GOT3 (cell line): ENCODE measurements around the gene EGFR.

Experiments used
- DNase-seq: peaks from one replicate; lab custom pipeline; 2025; ENCODE audit warnings: mixed read lengths; lab: John Stamatoyannopoulos, UW

The EGFR gene

DNA sequence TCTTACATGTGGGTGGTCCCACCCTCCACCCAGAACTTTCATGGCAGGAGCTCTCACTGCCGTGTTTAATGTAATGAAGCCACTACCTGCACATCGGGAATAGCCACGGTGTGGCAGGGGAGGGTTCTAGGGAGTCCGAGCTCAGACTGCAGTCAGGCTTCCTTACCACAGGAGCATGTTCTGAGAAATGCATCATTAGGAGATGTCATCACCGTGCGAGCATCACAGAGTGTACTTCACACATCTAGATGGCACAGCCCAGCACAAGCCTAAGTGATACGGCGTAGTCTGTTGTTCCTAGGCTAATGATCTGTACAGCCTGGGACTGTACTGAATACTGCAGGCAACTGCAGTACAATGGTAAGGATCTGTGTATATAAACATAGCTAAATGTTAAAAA lies 193.4 kb downstream of the EGFR start:
- DNase-seq: no peak

DNA sequence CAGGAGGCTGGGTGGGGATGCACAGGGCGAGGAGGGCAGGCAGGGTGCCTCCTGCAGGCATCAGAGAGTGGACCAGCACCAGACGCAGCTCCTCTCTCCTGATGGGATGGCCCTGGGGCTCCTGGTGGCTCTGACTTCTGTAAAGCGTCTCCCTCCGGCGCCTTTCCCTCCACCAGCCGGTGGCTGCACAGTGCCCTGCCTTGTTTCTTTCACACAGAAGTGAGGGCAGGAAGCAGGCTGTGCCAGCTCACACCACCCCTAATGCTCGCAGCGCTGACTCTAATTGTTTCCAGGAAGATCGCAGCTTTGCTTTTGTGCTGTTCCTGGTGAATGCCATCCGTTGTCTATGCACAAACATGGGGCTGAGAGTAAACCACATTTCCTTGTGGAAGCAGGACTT lies 194.0 kb downstream of the EGFR start:
- DNase-seq: no peak

DNA sequence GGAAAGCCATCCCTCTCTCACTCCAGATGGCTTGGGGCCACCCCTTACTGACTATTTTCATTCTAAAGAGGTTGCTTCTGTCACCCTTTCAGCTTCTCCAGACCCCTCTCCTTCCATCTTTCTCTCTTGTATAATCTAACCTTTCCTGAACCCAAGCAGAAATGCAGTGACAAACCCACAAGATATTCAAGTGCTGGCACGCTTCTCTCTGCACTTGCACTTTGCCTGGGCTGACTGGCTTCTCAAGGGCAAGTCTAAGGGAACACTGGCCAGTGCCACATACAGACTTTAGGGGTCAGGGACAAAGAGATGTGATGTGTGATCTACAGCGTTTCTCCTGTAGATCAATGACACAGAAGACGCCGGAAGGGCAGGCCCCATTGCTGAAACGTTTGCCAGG lies 195.9 kb downstream of the EGFR start:
- no peak for DNase-seq

DNA sequence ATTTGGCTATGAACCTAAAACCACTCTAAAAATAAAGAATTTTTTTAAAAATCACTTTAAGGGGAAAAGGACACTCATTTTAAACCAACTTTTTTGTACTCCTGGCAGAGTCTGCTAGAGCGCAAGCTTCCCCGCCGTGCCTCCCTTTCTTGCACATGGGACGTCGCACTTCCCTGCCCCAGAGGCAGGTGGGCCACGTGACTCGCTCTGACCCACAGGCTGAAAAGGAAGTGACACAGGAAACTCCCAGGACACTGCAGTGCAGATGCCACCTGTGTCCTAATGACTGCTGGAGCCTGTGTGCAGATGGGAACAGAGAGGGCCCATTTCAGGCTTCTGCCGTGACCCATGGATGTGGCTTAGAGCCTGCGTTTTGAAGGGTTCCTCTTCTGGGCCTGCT lies 204.2 kb downstream of the EGFR start:
- DNase-seq: no peak

DNA sequence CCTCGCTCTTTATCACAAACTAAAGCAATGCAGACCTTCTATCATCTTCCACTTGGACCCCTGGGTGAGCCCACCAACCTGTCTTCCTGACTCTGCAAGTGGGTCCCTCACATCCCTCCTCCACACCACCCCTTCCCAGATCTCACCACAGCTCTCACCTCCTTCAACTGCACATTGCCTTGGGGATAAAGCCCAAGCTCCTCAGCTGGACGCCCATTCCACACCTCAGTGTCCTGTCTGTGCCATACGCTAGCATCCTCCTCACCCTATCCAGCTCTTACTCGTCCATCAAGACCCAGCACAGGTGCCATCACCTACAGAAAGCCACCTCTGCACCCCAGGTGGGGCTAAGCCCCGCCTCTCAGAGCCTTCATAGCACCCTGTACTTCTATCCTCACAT lies 205.3 kb downstream of the EGFR start:
- DNase-seq: no peak

DNA sequence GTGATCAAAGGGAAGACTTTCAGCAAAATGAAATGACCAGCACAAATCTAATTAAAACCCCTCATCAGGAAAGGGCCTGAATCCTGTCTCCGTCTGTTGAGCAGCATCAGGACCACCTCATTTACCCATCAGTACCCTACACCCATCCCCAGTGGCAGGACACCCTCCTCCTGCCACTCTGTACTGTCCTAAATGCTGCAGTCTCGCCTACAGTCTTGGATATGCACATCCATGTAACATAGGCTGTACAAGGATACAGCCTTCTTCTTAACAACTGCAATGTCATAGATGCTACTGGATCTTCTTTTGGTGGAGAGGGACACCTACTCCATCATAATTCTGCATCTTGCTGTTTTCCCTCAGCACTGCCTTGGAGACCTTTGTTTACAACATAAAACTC lies 206.0 kb downstream of the EGFR start:
- DNase-seq: no peak

DNA sequence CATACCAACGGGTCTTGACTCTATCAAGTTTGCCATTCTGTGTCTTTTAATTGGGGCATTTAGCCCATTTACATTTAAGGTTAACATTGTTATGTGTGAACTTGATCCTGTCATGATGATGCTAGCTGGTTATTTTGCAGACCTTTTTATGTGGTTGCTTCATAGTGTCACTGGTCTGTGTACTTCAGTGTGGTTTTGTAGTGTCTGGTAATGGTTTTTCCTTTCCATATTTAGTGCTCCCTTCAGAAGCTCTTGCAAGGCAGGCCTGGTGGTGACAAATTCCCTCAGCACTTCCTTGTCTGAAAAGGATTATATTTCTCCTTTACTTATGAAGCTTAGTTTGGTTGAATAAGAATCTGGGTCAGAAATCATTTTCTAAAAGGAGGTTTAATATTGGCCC lies 211.2 kb downstream of the EGFR start:
- no peak for DNase-seq

DNA sequence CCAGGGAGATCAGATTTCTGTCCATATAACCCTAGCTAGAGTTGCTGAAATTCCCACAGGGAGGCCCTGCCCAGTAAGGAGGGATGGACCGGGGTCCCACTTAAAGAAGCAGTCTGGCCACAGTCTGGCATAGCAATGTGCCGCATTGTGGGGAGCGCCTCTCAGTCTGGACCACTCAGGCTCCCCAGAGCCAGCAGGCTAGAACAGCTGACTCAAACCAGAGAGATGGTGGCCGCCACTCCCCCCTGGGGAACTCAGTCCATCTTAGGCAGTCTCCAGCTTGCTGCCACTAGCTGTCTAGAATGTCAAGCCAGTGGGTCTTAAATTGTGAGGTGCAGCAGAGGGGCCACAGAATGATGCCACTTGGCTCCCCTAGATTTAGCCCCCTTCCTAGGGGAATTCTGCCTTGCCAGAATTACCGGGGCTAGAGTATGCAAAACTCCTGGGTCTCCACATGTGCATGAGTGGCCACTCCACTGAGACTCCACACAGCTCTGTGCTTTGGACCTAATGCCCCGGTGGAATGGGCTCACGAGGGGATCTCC lies 213.0 kb downstream of the EGFR start:
- DNase-seq: no peak

DNA sequence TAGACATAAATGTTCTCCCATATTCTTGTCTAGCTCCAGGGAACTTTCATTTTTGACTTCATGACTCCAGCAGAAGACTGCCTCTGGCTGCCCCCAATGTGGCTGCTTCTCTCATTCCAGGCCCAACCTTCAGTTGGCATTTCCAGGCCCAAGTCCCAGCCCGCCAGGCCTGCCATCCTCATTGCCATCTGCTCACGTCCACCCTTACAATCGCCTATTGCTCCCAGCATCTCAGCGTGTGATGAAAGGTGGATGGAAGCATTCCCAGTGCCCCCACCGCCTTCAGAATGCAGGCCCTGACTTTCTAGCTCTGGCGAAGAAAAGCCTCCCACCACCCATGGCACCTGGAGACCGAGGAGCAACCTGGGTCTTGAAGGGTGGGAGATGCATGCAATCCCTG lies 214.2 kb downstream of the EGFR start:
- no peak for DNase-seq

DNA sequence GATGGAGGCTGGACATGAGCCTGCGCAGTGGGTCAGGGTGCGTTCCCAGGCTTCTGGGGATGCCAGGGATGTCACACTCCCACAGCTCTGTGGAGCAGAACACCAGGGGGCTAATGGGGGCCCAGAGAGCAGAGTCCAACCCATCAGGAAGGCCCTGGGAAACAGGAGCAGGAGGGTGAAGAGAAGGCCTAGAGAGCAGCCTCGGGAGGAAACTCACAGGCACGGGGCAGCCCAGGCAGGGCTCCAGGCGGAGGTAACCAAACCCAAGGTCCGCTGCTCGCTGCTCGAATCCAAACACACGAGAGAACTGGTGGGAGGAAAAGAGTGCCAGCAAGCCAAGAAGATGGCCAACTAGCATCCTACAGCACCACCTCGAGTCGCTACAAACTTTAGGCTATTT lies 215.6 kb downstream of the EGFR start:
- no peak for DNase-seq

DNA sequence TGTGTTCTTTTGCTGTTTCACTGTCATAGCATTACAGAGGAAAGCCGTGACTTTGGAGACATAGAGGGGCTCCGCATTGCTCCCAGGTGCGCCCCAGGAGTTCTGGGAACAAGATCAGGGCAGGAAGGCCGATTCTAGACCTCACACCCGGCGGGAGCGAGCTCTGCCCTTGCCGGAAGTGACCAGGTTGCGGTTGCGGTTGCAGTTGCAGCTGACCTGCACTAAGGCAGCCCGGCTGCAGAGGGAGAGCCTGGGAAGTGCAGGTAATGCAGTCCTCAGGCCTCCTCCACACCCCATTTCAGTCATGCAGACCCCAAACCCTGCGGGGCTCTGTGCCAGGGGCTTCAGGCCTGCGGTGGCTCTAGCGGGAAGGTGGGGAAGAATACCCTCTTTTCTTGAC lies 216.3 kb downstream of the EGFR start:
- DNase-seq: no peak

DNA sequence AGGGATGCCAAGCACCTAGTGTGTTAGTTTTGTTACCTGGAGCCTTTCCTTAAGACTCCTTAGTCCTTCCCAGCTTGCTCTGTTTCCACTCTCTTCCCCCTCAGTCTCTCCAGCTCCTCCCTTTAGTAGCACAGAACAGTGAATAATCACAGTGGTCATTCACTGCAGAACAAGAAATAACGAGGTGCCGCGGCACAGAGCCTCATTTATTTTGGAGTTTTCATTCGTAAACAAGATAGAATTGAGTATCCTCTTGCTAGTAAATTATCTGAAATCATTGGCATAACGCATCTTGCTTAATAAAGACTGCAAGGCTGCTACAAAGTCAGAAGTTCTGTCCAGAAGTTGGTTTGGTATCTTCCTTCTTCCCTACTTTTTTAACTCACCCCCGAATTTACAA lies 217.0 kb downstream of the EGFR start:
- no peak for DNase-seq

DNA sequence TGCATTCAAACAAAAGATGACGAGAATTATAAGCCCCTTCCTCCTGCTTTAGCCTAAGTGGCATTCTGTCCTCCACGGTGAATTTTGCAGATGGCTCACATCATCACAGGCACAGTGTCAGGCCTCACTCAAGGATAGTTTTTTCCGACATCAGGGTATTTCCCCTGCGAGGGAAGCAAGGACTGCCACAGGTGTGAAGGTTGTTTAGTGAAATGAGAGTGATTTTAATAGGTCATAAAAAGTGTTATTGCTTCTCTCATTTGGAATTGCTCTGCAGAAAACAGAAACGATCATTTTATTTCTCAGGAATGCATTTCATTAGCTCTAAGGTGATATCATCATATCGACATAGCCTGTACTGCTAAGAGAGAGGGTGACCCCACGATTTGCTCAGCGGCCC lies 217.7 kb downstream of the EGFR start:
- no peak for DNase-seq

DNA sequence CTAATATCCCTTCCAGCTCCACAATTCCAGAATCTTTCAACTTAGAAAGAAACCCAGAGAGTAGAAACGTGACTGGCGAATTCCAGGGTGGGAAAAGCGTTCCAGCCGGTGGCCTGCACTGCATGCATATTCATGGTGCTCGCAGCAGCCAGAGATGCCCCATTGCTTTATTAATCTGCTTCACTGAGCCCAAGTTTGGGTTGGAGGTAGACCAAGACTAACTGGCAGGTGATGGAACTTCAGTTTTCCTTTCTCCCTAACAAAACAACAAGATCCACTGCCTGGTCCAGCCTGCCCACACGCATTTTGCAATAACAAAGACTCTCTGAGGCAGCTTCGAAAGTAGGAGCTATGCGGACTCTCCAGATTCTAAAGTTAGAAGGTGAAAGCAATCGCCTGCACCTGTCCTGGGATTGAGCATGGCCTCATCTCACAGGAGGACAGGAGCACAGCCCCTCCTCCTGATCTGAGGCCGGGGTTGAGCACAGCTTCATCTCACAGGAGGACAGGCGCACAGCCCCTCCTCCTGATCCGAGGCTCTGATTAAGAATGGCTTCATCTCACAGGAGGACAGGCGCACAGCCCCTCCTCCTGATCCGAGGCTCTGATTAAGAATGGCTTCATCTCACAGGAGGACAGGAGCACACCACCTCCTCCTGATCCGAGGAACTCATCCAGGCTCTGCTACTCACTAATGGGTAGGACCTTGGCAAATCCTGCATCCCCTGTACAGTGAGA lies 218.5 kb downstream of the EGFR start:
- no peak for DNase-seq

DNA sequence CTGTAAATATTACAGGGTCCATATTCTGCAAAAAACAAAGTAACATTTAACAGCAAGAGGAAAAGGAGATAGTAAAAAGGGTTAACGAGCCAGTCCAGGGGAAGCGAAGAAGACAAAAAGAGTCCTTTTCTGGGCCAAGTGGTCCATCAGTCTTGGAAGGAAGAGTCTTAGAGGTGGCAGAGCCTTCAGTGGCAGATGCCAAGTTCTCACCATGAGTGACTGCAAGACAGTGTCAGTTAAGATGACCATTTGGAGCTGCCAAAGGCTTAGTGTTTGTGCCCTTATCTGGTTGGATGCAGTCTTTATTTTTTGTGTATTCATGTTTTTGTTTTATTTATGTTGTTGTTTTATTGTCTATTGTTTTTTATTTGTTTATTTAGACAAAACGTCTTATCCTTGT lies 220.6 kb downstream of the EGFR start:
- DNase-seq: no peak

DNA sequence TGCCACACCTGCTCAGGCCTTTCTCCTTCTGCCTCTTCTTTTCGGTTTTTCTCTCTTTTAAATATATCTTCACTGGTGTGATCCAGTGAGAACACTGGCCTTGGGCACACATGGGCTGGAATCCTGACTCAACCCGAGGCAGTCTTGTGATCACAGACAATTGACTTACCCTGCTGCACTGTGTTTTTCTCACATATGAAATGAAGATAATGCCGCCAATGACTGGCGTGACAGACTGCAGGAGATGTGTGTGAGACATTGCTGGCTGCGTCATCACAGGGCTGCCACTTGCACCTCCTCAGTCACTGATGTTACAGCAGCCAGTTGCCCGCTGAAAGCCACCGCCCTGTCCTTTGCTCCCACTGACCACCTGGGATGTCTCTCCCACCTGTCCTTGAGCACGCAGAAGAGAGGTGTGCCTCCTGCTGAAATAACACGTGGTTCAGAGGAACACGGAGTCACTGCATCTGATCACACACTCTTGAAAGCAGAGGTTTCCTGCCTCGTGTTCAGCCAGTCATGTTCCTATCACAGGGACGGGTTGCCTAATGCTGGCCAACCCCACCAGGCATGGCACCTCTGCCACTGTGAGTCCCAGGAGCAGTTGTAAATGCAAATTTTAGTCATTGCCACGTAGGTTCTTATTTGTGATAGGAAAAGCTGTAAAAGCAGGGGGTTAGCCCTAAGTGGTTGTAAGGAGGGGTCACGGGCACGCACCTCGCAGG lies 221.8 kb downstream of the EGFR start:
- no peak for DNase-seq

DNA sequence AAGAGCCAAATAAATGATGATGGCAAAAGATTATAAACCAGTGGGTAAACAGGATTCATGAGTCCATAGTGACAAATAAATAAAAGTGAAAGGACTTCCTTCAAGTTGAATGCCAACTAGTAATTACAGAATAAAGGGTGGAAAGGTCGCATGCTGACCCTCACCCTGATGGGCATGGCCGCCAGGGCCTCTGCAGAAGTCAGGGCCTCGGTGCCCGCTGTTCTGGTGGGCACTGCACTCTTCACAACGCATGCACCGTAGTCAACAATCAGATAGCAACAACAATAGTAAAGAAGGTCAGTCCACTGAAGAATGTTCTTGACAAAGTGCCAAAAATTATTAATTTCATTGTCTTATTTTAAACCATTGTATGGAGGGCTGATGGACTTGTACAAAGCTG lies 223.1 kb downstream of the EGFR start:
- no peak for DNase-seq

DNA sequence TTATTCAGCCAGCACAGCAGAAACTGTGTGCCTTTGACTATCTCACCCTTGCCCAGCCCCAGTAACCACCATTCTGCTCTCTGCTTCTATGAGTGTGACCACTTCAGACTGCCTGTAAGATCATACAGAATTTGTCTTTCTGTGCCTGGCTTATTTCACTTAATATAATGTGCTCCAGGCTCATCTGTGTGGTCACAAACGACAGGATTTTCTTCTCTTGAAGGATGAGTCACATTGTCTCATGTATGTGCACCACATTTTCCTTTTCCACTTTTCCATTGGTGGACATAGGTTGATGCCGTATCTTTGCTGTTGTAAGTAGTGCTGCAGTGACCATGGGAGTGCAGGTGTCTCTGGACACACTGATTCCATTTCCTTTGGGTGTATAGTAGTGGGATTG lies 223.8 kb downstream of the EGFR start:
- no peak for DNase-seq

DNA sequence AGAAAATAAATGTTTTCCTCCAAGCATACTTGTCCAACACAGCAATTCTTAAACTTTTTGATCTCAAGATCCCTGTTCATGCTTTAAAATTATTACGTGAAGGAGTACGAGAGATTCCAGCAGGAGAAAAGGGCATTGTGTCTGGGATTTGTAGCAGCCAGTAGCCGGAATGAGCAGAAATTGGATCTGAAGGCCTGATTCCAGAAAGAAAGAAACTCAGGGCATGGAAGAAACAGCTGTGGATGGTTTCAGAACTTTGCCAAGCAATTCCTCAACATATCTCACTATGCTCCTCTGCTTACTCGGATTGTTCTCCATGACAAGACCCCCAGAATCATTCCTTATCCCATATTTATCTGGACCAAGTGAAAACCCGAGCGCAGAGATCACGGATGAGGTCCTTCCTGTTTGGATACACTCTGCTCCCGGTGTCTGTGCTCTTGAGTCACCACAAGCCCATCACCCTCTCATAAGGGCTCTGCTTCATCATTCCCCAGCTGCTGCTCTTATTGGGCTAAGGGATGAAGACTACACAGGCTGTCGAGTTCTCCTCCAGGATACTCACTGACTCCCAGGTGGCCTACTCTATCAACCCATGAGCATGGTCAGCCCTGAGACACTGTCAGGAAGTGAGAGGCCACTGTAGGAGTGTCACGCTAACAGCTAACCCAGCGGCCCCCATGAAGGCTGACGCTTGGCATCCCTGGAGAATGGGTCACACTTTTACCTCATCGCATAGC lies 225.4 kb downstream of the EGFR start:
- no peak for DNase-seq

DNA sequence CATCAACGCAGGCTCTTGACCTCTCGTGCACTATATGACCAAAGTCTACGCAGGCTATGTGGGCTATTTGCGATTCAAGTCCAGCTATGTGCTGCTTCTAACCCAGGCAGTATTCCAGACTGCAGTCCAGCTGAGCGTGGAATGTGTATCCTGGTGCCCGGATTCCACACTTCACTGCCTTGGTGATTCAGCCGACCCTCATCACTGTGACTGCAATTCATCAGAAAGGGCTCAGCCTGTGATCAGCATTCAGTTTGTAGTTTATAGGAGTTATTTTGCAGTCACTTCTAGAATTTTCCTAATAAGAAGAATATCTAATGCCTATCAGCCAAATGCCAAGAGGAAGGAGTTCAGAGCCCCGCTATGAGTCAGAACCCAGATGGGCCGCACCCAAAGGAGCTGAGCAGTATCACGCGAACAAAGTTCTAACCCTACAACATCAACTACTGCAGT lies 226.5 kb downstream of the EGFR start:
- no peak for DNase-seq

DNA sequence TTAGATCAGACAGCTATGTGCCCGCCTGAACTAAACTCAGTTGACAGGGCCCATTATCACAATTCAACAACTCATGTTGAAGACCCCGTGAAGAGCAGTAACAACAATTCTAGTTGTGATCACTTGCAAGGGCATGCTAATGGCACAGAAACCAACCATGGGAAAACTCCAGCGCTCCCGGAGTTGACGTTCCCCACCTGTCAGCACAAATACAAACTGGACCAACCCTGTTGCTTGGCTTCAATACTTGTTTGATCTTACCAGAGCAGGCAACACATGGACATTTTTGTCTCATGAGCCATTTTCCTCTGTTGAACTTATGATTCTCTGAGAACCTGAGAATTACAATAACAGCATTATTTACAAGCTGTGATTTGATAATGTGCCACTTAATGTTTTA lies 227.4 kb downstream of the EGFR start:
- no peak for DNase-seq

DNA sequence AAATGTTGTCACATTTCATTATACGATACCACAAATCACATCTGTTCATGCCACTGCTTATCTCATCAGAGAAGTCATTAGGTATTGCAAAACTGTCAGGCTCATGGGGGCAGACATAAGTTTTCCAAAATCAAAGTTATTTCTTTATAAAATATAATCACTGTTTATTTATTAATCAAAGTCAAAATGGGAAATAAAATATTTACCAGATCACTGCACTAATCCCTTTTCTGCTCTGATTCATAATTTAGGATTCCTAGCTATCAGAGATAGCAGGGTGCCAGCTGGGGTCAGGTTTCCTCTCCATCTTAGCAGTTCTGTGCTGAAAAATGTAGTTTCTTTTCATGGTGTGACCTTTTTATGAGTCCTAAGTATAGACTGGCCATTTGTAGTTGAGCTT lies 228.6 kb downstream of the EGFR start:
- no peak for DNase-seq

DNA sequence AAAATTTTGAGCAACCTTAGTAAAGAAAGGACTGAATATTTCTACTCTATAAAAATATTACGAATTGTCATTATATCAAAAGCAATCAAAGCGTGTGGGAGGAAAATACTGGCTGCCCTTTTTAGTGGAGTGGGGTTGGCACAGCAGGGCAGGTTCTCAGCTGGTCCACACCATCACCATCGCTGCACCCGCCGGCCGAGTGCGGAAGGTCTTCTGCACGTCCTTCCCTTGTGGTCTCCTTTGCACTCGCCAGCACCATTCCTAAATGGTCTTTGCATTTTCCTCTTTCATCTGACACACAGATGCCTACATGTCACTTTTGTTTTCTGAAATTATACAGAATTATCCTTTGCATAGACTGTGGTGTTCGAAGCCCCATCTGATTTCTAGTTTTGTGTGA lies 229.7 kb downstream of the EGFR start:
- DNase-seq: no peak
